Measurements from ENCODE around the gene NCKAP1.

DNA sequence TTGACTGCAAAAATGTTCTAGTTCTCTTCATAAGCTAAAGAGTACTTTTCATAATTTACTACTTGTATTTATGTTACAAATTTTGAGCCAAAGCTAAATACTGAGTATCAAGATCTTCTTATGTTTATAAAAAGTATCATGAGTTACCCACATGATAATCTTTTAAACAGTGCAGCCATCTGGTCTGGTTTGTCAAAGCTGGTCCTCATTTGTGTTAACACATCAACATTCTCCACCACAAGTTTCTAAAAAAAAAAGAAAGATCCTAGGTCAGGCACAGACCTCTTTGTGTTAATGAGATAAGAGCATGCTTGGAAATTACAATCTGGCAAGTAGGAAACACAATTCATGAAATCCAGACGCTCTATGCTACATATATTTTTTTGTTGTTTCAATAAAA is 96.3 kb downstream of the NCKAP1 start:
- TF ChIP-seq CTCF (IDR thresholded peaks at IDR 0.05 in 8 of 11, conservative IDR thresholded peaks at IDR 0.05 in 3 of 11) (no peak), POLR2AphosphoS5 (IDR thresholded peaks at IDR 0.05) (no peak)
